Heart left ventricle (tissue), 13 donors: ENCODE results near the gene ADGRB3.

ENCODE experiments used
- POLR2A ChIP-seq, 2 donors: fragments of 450-650 bp; IDR thresholded peaks; one replicate each; pipeline ENCODE4 v1.6.1; 2017; ENCODE audit warnings: antibody characterized with exemption in 2 of 2, mild to moderate bottlenecking in 2 of 2, moderate library complexity in 2 of 2
- TF ChIP-seq, protein P1 (sequence below), 12 donors: fragments of 200-600 bp; sonication (generic) in 4 of 12; IDR thresholded peaks; one replicate each; pipeline versions ENCODE4 v1.5.0 to v1.8.0; 2018 to 2022; ENCODE audit warnings: antibody characterized with exemption in 12 of 12, mild to moderate bottlenecking in 5 of 12
- donor health status: ischemic (EF 13 %, LVEDD 7.1; RV severe dilation, severe dysfunction).
- donor health status: DM: no; HTN: yes; CAD: no.
- donor health status: DM: no; HTN: no; CAD: no.
- donor health status: ischemic (EF 25% LVEDD 6.9; RV normal size, moderate dysfunction).
- donor health status: ischemic (EF 25% LVEDD 5.7; RV mildly dilated, moderate dysfunction).
- donor health status: ischemic (EF 35%, LVEDD 5.7; RV mildly dilated, moderate dysfunction).
- donor health status: nonischemic (EF 11% LVEDD 7.7; RV severe dilation, severe dysfunction).
- donor health status: DM: yes; HTN: yes; CAD: no.
- donor health status: PGD.
- donor health status: ischemic (EF 29% LVEDD 5.4; RV normal size, mild dysfunction).
- donor health status: nonischemic (EF 23%, LVEDD 6.1; RV moderate dilation, normal function).

DNA sequence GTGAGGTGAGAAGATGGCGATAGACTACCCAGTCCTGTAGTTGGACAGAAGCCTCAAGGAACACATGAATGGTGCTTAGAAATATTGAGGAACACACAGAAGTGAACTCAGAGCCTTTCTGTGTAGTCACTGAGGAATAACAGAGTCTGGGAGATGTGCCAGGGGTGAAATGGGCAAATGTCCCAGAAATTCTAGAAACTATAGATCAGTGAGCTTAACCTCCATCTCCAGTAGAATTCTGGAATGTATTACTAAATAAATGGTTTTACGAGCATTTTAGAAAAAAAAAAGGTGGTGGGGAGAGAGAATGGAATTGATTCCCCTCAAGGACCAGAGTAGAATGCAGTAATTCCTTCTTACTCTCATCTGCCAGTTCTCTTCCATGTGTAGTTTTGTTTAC, 781.7 kb downstream of the ADGRB3 start:
- no peak for TF ChIP-seq POLR2A (IDR thresholded peaks at IDR 0.05)
- TF ChIP-seq, protein P1, sequence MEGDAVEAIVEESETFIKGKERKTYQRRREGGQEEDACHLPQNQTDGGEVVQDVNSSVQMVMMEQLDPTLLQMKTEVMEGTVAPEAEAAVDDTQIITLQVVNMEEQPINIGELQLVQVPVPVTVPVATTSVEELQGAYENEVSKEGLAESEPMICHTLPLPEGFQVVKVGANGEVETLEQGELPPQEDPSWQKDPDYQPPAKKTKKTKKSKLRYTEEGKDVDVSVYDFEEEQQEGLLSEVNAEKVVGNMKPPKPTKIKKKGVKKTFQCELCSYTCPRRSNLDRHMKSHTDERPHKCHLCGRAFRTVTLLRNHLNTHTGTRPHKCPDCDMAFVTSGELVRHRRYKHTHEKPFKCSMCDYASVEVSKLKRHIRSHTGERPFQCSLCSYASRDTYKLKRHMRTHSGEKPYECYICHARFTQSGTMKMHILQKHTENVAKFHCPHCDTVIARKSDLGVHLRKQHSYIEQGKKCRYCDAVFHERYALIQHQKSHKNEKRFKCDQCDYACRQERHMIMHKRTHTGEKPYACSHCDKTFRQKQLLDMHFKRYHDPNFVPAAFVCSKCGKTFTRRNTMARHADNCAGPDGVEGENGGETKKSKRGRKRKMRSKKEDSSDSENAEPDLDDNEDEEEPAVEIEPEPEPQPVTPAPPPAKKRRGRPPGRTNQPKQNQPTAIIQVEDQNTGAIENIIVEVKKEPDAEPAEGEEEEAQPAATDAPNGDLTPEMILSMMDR (IDR thresholded peaks at IDR 0.05), result no peak
